Mucosa of rectum (tissue), 2 donors: ENCODE data around the gene EPHB4.

Source experiments
- H3K27ac ChIP-seq, 2 donors: one replicate each; pipeline ENCODE4 v1.7.0; 2013; ENCODE audit warnings: inconsistent platforms in 2 of 2, low read depth in 2 of 2, low read length in 2 of 2
- H3K27me3 ChIP-seq, 2 donors: one replicate each; pipeline ENCODE4 v1.7.0; 2013; ENCODE audit warnings: low read length in 2 of 2; ENCODE audit not compliant: control insufficient read depth in 2 of 2, insufficient read depth in 2 of 2
- H3K36me3 ChIP-seq, 2 donors: one replicate each; pipeline ENCODE4 v1.7.0; 2013; ENCODE audit warnings: low read length in 2 of 2; ENCODE audit not compliant: control insufficient read depth in 2 of 2, insufficient read depth in 2 of 2
- H3K4me1 ChIP-seq, 2 donors: one replicate each; pipeline ENCODE4 v1.7.0; 2013; ENCODE audit warnings: low read length in 2 of 2, mild to moderate bottlenecking in 1 of 2; ENCODE audit not compliant: control insufficient read depth in 2 of 2, insufficient read depth in 2 of 2
- H3K4me3 ChIP-seq, 2 donors: one replicate each; pipeline ENCODE4 v1.7.0; 2013; ENCODE audit warnings: low read length in 2 of 2
- H3K9ac ChIP-seq, 2 donors: one replicate each; pipeline ENCODE4 v1.7.0; 2013; ENCODE audit warnings: low read length in 2 of 2, low read depth in 1 of 2, mild to moderate bottlenecking in 1 of 2
- H3K9me3 ChIP-seq, 2 donors: one replicate each; pipeline ENCODE4 v1.7.0; 2013; ENCODE audit warnings: low read length in 2 of 2; ENCODE audit not compliant: control insufficient read depth in 2 of 2
- donor health status: healthy.
- donor health status: Normal muscosa, but diverticular disease.

The EPHB4 gene

DNA sequence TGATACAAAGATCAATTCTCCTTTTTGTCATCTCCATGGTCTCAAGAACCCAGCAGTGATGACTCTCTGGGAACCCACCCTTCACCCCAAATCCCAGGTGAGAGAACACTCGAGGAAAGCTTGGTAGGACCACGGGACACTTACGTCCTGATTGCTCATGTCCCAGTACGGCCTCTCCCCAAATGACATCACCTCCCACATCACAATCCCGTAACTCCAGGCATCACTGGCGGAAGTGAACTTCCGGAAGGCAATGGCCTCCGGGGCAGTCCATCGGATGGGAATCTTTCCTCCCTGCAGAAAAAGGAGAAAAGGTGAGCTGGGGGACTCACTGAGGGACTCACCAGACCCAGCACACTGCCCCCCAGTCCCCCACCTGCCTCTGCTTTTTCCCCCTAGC, 21.0 kb downstream of the EPHB4 start:
- H3K27ac ChIP-seq = no peak overlapping the region
- no peak overlapping the region for H3K9ac ChIP-seq
- no peaks in the 10 kb centered on the region for H3K9me3 ChIP-seq
- peaks cover 23 to 35% of the 10 kb centered on the region in 2 donors for H3K36me3 ChIP-seq
- H3K4me1 ChIP-seq = peaks cover 13 to 22% of the 10 kb centered on the region in 2 donors
- H3K4me3 ChIP-seq = no peak overlapping the region
- H3K27me3 ChIP-seq = no peaks in the 10 kb centered on the region

DNA sequence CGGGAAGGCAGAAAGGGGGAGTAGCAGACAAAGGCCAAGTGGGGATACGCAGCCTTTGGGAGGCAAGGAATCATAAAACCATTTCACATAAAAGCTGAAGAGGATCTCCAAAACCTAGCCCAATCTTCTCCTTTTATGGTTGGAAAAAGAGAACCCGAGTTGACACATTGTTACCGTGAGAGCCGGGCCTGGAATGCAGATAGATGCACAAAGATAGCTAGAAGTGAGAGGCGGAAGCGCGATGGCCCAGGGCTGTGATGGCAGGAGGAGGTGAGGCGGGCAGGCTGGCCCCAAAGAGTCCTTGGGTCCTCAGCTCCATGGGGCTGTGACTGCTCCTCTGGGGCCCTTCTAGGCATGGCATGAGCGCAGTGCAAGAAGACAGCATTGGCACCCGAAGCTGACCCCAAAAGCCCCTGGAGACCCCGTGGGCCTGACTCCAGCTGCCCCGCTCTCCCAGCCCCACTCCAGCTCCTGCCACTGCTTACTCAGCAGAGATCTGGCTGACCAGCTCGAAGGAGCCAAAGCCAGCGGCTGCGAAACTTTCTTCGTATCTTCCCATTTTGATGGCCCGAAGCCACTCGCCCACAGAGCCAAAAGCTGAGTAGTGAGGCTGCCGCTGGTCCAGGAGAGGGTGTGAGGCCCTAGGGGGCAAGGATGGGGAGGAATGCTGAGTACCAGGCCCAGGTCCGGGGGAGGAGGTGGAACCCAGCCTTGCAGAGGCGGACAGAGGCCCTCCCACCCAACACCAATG, 22.5 kb downstream of the EPHB4 start:
- Histone ChIP-seq H3K9ac (no peak overlapping the region), H3K4me1 (peaks cover 13 to 29% of the 10 kb centered on the region in 2 donors), H3K36me3 (peaks cover 23 to 31% of the 10 kb centered on the region in 2 donors), H3K27ac (no peak overlapping the region), H3K27me3 (no peaks in the 10 kb centered on the region), H3K4me3 (no peak overlapping the region), H3K9me3 (no peaks in the 10 kb centered on the region)

DNA sequence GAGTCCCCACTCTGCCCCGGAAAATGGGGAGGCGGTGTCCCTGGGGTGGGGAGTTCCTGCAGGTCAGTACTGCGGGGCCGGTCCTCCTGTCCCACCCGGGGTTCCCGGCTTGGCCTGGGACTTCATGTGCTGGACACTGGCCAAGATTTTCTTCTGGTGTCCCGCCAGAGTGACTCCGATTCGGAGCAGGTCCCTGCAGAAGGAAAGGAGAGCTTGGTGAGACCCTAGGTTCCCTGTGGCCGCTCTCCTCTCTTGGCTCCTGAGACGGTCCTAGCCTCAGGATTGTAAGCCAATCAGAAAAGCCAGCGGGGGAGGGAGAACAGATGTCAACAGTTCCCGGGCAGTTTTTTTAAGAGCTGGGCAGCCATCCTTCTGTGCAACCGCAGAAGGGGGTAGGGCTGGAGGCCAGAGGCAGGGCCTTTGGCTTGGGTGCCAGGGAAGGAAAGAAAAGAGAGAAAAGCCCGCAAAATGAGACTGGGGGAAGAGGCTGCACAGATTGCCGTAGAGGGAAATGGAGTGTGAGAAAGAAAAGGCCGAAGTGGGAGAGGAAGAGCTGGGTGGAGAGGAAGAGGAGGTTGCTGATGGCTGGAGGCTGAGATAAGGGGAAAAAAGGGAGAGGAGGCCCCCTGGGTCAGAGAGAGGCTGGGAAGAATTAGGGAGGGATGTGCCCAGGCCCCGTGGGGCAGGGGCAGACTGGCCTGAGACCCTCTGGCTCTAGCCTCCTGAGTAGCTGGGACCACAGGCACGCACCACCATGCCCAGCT, 23.7 kb downstream of the EPHB4 start:
- Histone ChIP-seq H3K9me3 (no peaks in the 10 kb centered on the region), H3K4me3 (peak overlapping the region in 1 of 2 donors; percentile 53), H3K27me3 (no peaks in the 10 kb centered on the region), H3K27ac (peak overlapping the region; percentile 56 to 62), H3K36me3 (peaks cover 23 to 25% of the 10 kb centered on the region in 2 donors), H3K9ac (peak overlapping the region; percentile 52 to 62), H3K4me1 (peaks cover 13 to 35% of the 10 kb centered on the region in 2 donors)

DNA sequence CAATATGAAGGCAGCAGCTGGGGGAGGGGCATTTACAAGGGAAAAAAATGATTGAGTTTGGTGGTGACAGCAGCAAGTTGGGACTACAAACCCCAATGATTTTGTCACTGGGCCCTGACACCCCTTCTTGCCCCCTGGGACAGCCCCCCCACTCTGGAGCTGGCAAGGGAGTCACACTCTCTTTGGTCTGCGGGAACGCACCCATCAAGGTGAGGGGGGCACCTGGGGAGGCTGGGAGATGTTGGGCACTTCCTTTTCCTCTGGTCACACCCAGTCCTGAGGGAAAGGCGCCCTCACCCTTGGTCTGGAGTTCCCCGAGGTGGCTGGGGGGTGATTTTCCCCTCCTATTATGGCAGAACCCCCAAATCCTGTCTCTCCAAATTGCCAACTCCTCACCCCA, 24.4 kb downstream of the EPHB4 start:
- Histone ChIP-seq H3K4me3 (peak overlapping the region in 1 of 2 donors; percentile 53), H3K27ac (peak overlapping the region; percentile 32 to 62), H3K9me3 (no peaks in the 10 kb centered on the region), H3K4me1 (peaks cover 13 to 35% of the 10 kb centered on the region in 2 donors), H3K27me3 (no peaks in the 10 kb centered on the region), H3K9ac (peak overlapping the region; percentile 52 to 62), H3K36me3 (peaks cover 20 to 21% of the 10 kb centered on the region in 2 donors)

DNA sequence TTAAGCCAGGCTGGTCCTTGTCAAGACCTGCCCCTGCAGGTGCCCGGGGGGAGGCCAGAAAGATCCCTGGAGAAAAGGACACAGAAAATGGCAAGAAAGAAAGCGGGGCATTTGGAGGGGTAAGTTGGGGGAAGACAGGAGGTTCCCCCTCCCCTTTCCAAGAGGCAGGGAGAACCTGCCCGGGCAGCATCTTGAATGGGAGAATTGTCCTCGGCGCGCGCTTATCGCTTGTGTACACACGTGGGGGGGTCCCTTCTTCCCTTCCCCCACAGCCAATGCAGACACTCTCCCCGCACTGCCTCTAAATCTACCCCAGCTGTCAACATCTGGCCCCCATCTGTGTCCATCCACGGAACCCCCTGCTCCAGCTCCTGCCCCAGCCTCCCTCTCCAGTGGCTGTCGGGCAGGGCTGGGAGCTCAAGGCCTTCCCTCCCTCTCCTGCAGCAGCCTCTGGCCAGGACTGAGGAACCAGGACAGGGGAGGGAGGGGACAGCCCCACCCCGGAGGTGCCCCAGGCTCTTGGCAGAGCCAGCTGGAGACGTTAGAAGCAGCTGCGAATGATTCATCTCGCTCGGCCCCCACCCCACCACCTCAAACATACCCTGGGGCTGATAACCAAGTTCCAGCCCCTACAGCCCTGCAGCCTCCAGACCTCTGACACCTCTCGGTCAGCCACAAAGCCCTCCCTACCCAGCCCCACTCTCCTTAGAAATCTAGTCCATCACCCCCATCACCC, 25.3 kb downstream of the EPHB4 start:
- H3K27ac ChIP-seq = peak overlapping the region; percentile 43 to 62
- no peaks in the 10 kb centered on the region for H3K27me3 ChIP-seq
- peaks cover 13 to 35% of the 10 kb centered on the region in 2 donors for H3K4me1 ChIP-seq
- H3K4me3 ChIP-seq = no peak overlapping the region
- H3K36me3 ChIP-seq = peaks cover 15 to 17% of the 10 kb centered on the region in 2 donors
- H3K9ac ChIP-seq = peak overlapping the region in 1 of 2 donors; percentile 38
- no peaks in the 10 kb centered on the region for H3K9me3 ChIP-seq

DNA sequence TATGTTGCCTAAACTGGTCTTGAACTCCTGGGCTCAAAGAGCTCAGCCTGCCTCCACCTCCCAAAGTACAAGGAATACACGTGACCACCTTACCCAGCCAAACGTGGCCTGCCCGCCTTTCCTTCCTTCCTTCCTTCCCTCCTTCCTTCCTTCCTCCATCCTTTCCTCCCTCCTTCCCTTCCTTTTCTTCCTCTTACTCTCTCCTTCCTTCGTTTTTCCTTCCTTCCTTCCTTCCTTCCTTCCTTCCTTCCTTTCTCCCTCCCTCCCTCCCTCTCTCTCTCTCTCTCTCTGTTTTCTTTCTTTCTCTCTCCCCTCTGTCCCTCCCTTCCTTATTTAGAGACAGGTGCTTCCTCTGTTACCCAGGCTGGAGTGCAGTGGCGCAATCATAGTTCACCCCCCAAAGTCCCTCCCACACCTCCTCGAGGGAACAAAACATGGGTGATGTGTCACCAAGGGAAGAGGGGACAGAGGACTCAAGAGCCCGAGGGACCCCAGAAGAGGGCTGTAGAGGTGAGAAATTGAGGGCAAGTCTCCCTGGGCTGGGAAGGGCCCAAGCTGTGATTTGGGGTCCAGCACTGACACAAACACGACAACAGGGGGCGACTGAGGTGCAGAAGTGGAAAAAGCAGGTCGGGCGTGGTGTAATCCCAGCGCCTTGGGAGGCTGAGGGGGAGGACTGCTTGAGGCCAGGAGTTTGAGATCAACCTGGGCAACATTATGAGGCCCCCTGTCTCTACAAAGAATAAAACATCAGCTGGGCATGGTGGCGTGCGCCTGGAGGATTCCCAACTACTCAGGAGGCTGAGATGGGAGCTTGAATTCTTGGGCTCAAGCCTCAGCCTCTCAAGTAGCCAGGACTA, 28.1 kb downstream of the EPHB4 start:
- H3K9ac ChIP-seq = peak overlapping the region in 1 of 2 donors; percentile 10
- no peak overlapping the region for H3K27ac ChIP-seq
- peaks cover 13 to 35% of the 10 kb centered on the region in 2 donors for H3K4me1 ChIP-seq
- H3K27me3 ChIP-seq = peaks cover 0 to 2% of the 10 kb centered on the region in 2 donors
- H3K36me3 ChIP-seq = no peaks in the 10 kb centered on the region
- no peak overlapping the region for H3K4me3 ChIP-seq
- H3K9me3 ChIP-seq = no peaks in the 10 kb centered on the region

DNA sequence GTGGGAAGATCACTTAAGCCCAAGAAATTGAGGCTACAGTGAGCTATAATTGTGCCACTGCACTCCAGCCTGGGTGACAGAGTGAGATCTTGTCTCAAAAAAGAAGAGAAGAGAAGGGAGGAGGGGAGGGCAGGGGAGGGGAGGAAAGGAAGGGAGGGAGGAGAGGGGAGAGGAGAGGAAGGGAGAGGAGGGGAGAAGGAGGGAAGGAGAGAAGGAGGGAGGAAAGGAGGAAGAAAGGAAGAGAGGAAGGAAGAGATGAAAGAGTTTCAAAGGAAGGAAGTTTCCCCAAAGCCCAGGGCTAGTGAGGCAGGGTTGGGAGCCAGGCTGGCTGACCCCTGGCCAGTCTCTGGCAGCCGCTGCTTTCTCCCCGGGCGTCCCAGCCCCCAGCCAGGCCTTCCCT, 32.6 kb downstream of the EPHB4 start:
- Histone ChIP-seq H3K9ac (no peak overlapping the region), H3K4me3 (no peak overlapping the region), H3K9me3 (no peaks in the 10 kb centered on the region), H3K27me3 (peaks cover 8 to 9% of the 10 kb centered on the region in 2 donors), H3K36me3 (no peaks in the 10 kb centered on the region), H3K4me1 (peaks cover 0 to 5% of the 10 kb centered on the region in 2 donors), H3K27ac (no peak overlapping the region)

DNA sequence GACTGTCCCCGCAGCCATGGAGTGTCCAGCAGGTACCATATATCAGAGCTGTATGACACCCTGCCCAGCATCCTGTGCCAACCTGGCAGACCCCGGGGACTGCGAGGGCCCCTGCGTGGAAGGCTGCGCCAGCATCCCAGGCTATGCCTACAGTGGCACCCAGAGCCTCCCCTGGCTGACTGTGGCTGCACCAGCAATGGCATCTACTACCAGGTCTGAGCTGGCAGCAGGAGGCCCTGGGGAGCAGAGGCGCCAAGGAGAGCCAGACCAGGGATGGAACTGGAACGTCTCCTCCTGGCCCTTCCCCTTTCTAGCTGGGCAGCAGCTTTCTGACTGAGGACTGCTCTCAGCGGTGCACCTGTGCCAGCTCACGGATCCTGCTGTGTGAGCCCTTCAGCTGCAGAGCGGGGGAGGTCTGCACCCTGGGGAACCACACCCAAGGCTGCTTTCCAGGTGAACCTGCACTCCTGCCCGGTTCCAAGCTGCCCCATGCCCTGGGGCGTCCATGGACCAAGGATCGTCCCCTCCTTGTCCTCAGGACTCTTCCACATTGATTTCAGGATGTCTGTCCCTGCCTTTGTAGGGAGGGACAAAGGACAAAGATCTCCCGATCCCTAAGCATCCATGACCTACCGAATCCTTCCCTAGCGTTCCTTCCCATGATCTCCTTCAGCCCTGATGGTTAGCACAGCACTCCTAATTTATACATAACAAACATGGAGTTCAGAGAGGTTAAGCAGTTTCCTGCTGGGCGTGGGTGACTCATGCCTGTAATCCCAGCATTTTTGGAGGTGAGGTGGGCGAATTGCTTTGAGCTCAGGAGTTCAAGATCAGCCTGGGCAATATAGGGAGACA, 33.3 kb downstream of the EPHB4 start:
- Histone ChIP-seq H3K4me1 (no peaks in the 10 kb centered on the region), H3K27me3 (peaks cover 8 to 9% of the 10 kb centered on the region in 2 donors), H3K9ac (no peak overlapping the region), H3K36me3 (no peaks in the 10 kb centered on the region), H3K27ac (no peak overlapping the region), H3K4me3 (no peak overlapping the region), H3K9me3 (no peaks in the 10 kb centered on the region)
